ENCODE measurements around the gene VPS8.
"Not testable (repeated sequence)": the region's sequence is repeated elsewhere in the genome, so short reads cannot be mapped to it uniquely, and the experiment has no call there.

VPS8 gene

GRCh38 chr3:184985586-184985985 is 173.6 kb downstream of the VPS8 start:
- no peak for DNase-seq (ENCODE audit: low spot score)

- no peak for DNase-seq (ENCODE audit: low spot score)
These were observed 174.5 kb downstream of the VPS8 start for GRCh38 chr3:184986366-184986889.

- DNase-seq (ENCODE audit: low spot score), result no peak
These were observed 181.4 kb downstream of the VPS8 start for GRCh38 chr3:184993394-184993793.

GRCh38 chr3:185003876-185004275 is 191.9 kb downstream of the VPS8 start:
- DNase-seq (ENCODE audit: low spot score), result not testable (repeated sequence)

GRCh38 chr3:185009650-185010049 is 197.7 kb downstream of the VPS8 start:
- no peak for DNase-seq (ENCODE audit: low spot score)

- not testable (repeated sequence) for DNase-seq (ENCODE audit: low spot score)
These were observed 205.6 kb downstream of the VPS8 start for GRCh38 chr3:185017584-185017983.

- not testable (repeated sequence) for DNase-seq (ENCODE audit: low spot score)
These were observed 206.0 kb downstream of the VPS8 start for GRCh38 chr3:185017996-185018395.

GRCh38 chr3:185021256-185021655 is 209.3 kb downstream of the VPS8 start:
- no peak for DNase-seq (ENCODE audit: low spot score)

- DNase-seq (ENCODE audit: low spot score), result no peak
These were observed 212.4 kb downstream of the VPS8 start for GRCh38 chr3:185024406-185024805.

- DNase-seq (ENCODE audit: low spot score), result no peak
These were observed 213.0 kb downstream of the VPS8 start for GRCh38 chr3:185024966-185025365.

- no peak for DNase-seq (ENCODE audit: low spot score)
These were observed 216.2 kb downstream of the VPS8 start for GRCh38 chr3:185028121-185028520.

- no peak for DNase-seq (ENCODE audit: low spot score)
These were observed 217.1 kb downstream of the VPS8 start for GRCh38 chr3:185029086-185029485.

GRCh38 chr3:185030399-185030798 is 218.4 kb downstream of the VPS8 start:
- DNase-seq (ENCODE audit: low spot score), result no peak

GRCh38 chr3:185030951-185031350 is 219.0 kb downstream of the VPS8 start:
- no peak for DNase-seq (ENCODE audit: low spot score)

- DNase-seq (ENCODE audit: low spot score), result no peak
These were observed 225.8 kb downstream of the VPS8 start for GRCh38 chr3:185037801-185038200.

- no peak for DNase-seq (ENCODE audit: low spot score)
These were observed 228.5 kb downstream of the VPS8 start for GRCh38 chr3:185040425-185040824.

GRCh38 chr3:185041540-185041939 is 229.6 kb downstream of the VPS8 start:
- DNase-seq (ENCODE audit: low spot score), result no peak

GRCh38 chr3:185042312-185043050 is 230.5 kb downstream of the VPS8 start:
- DNase-seq (ENCODE audit: low spot score), result no peak

GRCh38 chr3:185046164-185046515 is 234.2 kb downstream of the VPS8 start:
- DNase-seq (ENCODE audit: low spot score), result no peak

GRCh38 chr3:185046603-185047002 is 234.6 kb downstream of the VPS8 start:
- DNase-seq (ENCODE audit: low spot score), result no peak

GRCh38 chr3:185049710-185050109 is 237.7 kb downstream of the VPS8 start:
- no peak for DNase-seq (ENCODE audit: low spot score)

- DNase-seq (ENCODE audit: low spot score), result no peak
These were observed 239.8 kb downstream of the VPS8 start for GRCh38 chr3:185051801-185052200.

- no peak for DNase-seq (ENCODE audit: low spot score)
These were observed 240.7 kb downstream of the VPS8 start for GRCh38 chr3:185052631-185053030.

- DNase-seq (ENCODE audit: low spot score), result no peak
These were observed 244.9 kb downstream of the VPS8 start for GRCh38 chr3:185056908-185057307.

Data from germinal center (tissue), 1 donor.